Keratinocyte (primary cell): ENCODE measurements around the gene RAB30. TPM values are rescaled to one million over a fixed set of nuclear protein-coding genes. Genes with fewer than 3 reads are reported as not detected.

Source experiments
- DNase-seq: peaks from one replicate; pipeline ENCODE4 v3.0.0-alpha.2; 2011; ENCODE audit warnings: low read depth, missing footprints, low spot score
- FAIRE-seq: peaks from 2 replicates; lab custom pipeline; 2011; peaks lifted over from hg19 to GRCh38; lab: Jason Lieb, UNC
- H2AFZ ChIP-seq: 2 replicates; pipeline ENCODE4 v1.6.0; 2012; ENCODE audit warnings: low read length, control low read depth, inconsistent platforms; ENCODE audit not compliant: control insufficient read depth
- H3K27ac ChIP-seq: 2 replicates; pipeline ENCODE4 v1.5.1; 2011; ENCODE audit warnings: low read length; ENCODE audit not compliant: control insufficient read depth, insufficient read depth
- H3K27me3 ChIP-seq: 3 replicates; pipeline ENCODE4 v1.6.0; 2011; ENCODE audit warnings: low read length; ENCODE audit not compliant: control insufficient read depth, insufficient read depth; ENCODE audit errors: extremely low read depth
- H3K36me3 ChIP-seq, 2 experiments: 2 replicates in 1 of 2; 3 replicates in 1 of 2; pipeline ENCODE4 v1.5.1; 2011; ENCODE audit warnings: low read length in 2 of 2, mild to moderate bottlenecking in 1 of 2; ENCODE audit not compliant: control insufficient read depth in 2 of 2, insufficient read depth in 2 of 2; ENCODE audit errors: extremely low read depth in 1 of 2
- H3K4me1 ChIP-seq: 3 replicates; pipeline ENCODE4 v1.5.1; 2011; ENCODE audit warnings: low read length; ENCODE audit not compliant: control insufficient read depth, insufficient read depth; ENCODE audit errors: extremely low read depth
- H3K4me2 ChIP-seq: 3 replicates; pipeline ENCODE4 v1.6.0; 2011; ENCODE audit warnings: low read depth, low read length; ENCODE audit not compliant: control insufficient read depth, insufficient read depth; ENCODE audit errors: extremely low read depth
- H3K4me3 ChIP-seq, 3 experiments: fragments of 200-600 bp in 1 of 3; sonication (generic) in 1 of 3; 2 replicates in 2 of 3; 3 replicates in 1 of 3; pipeline ENCODE4 v1.5.1; 2011 to 2016; ENCODE audit warnings: low read length in 3 of 3, mild to moderate bottlenecking in 3 of 3, control low read depth in 2 of 3, inconsistent platforms in 1 of 3, low read depth in 1 of 3, mixed read lengths in 1 of 3, mixed run types in 1 of 3, moderate library complexity in 1 of 3; ENCODE audit not compliant: control insufficient read depth in 2 of 3, insufficient read depth in 2 of 3; ENCODE audit errors: extremely low read depth in 1 of 3
- H3K79me2 ChIP-seq: 2 replicates; pipeline ENCODE4 v1.6.0; 2012; ENCODE audit warnings: low read length; ENCODE audit not compliant: control insufficient read depth, insufficient read depth
- H3K9ac ChIP-seq: 3 replicates; pipeline ENCODE4 v1.6.0; 2011; ENCODE audit warnings: low read length; ENCODE audit not compliant: control insufficient read depth, insufficient read depth; ENCODE audit errors: extremely low read depth
- H3K9me1 ChIP-seq: 3 replicates; pipeline ENCODE4 v1.6.0; 2011; ENCODE audit warnings: low read length; ENCODE audit not compliant: control insufficient read depth, insufficient read depth; ENCODE audit errors: extremely low read depth
- H3K9me3 ChIP-seq: 2 replicates; pipeline ENCODE4 v1.5.1; 2012; ENCODE audit warnings: low read depth, low read length; ENCODE audit not compliant: control insufficient read depth
- H4K20me1 ChIP-seq: 3 replicates; pipeline ENCODE4 v1.6.0; 2011; ENCODE audit warnings: low read length; ENCODE audit not compliant: control insufficient read depth, insufficient read depth; ENCODE audit errors: extremely low read depth
- CTCF ChIP-seq, 3 experiments: IDR thresholded peaks in 1 of 3; conservative IDR thresholded peaks in 1 of 3; optimal IDR thresholded peaks in 1 of 3; 2 replicates in 2 of 3; 3 replicates in 1 of 3; pipeline versions ENCODE3 to v1.5.1; 2011; ENCODE audit warnings: low read length in 3 of 3, mild to moderate bottlenecking in 3 of 3, moderate library complexity in 2 of 3, control low read depth in 1 of 3, inconsistent platforms in 1 of 3; ENCODE audit not compliant: insufficient read depth in 2 of 3; ENCODE audit errors: extremely low read depth in 1 of 3
- EZH2 ChIP-seq: IDR thresholded peaks from one replicate; pipeline ENCODE4 v1.6.1; 2012; ENCODE audit warnings: inconsistent platforms, mild to moderate bottlenecking, low read length, moderate library complexity
- dilution Hi-C: fragments of 300-500 bp; cut with MboI; formaldehyde crosslinking; loops from one replicate; pipeline ENCODE4 v1.7.0; 2020; ENCODE audit warnings: low sequenced_read_pairs; ENCODE audit not compliant: extremely low pct_ligation_motif_present
- polyA plus RNA-seq, 5 experiments: library from polyadenylated mRNA; depleted of rRNA in 3 of 5; stranded (reverse) in 3 of 5; stranded (forward) in 1 of 5; unstranded in 1 of 5; fragments of >200 nt; gene quantifications; 1 replicate in 1 of 5; 2 replicates in 3 of 5; 3 replicates in 1 of 5; pipeline versions ENCODE4 v1.2.1 to v1.2.3, GENCODE V29; 2011 to 2012; ENCODE audit warnings: missing spikeins in 2 of 5, low read depth in 1 of 5, low replicate concordance in 1 of 5

The RAB30 gene
- polyA plus RNA-seq, 1 donor (not counting 4 experiments of a cell fraction or from before 2014, with no cell fraction given) = 9.3 TPM

- FAIRE-seq (peak; percentile 89), DNase-seq (peak; percentile 73)
- peak overlapping the region; percentile 62 for H3K9ac ChIP-seq
- H3K79me2 ChIP-seq = no peaks in the 10 kb centered on the region
- no peaks in the 10 kb centered on the region for H3K9me1 ChIP-seq
- H3K4me3 ChIP-seq = peak overlapping the region in 2 of 3 experiments; percentile 29 to 48
- no peak for TF ChIP-seq CTCF (optimal IDR thresholded peaks at IDR 0.05 in 1 of 3, IDR thresholded peaks at IDR 0.05 in 1 of 3, conservative IDR thresholded peaks at IDR 0.05 in 1 of 3; ENCODE audit: extremely low read depth in 1 of 3, insufficient read depth in 2 of 3, low read length in 3 of 3)
- no peak for TF ChIP-seq EZH2
- dilution Hi-C loops = no loop called here
- peak overlapping the region; percentile 8 for H2AFZ ChIP-seq
- peak overlapping the region; percentile 89 for H3K27ac ChIP-seq
- no peaks in the 10 kb centered on the region for H3K27me3 ChIP-seq
- H4K20me1 ChIP-seq = no peaks in the 10 kb centered on the region
- no peaks in the 10 kb centered on the region for H3K9me3 ChIP-seq
- H3K4me2 ChIP-seq = peak overlapping the region; percentile 89
- peaks cover 52% of the 10 kb centered on the region for H3K4me1 ChIP-seq
- H3K36me3 ChIP-seq = no peaks in the 10 kb centered on the region
Observed at GRCh38 chr11:83051760-83052671, 19.7 kb downstream of the RAB30 start.

- TF ChIP-seq CTCF (optimal IDR thresholded peaks at IDR 0.05 in 1 of 3, IDR thresholded peaks at IDR 0.05 in 1 of 3, conservative IDR thresholded peaks at IDR 0.05 in 1 of 3; ENCODE audit: extremely low read depth in 1 of 3, insufficient read depth in 2 of 3, low read length in 3 of 3) (no peak), EZH2 (no peak)
- H3K4me3 ChIP-seq = no peak overlapping the region
- dilution Hi-C loops = no loop called here
- H3K27ac ChIP-seq = no peak overlapping the region
- no peak for FAIRE-seq
- H3K4me1 ChIP-seq = peaks cover 61% of the 10 kb centered on the region
- no peaks in the 10 kb centered on the region for H3K36me3 ChIP-seq
- H3K79me2 ChIP-seq = no peaks in the 10 kb centered on the region
- no peaks in the 10 kb centered on the region for H3K9me1 ChIP-seq
- no peak overlapping the region for H3K4me2 ChIP-seq
- no peak for DNase-seq
- no peak overlapping the region for H3K9ac ChIP-seq
- no peaks in the 10 kb centered on the region for H3K9me3 ChIP-seq
- H2AFZ ChIP-seq = no peak overlapping the region
- no peaks in the 10 kb centered on the region for H4K20me1 ChIP-seq
- H3K27me3 ChIP-seq = no peaks in the 10 kb centered on the region
Observed at GRCh38 chr11:83047515-83048225, 24.0 kb downstream of the RAB30 start.
